ENCODE data around the gene ITPRID1. TPM values are rescaled to one million over a fixed set of nuclear protein-coding genes. Genes with fewer than 3 reads are reported as not detected.

Gene ITPRID1
- total RNA-seq, 2 donors from 2014 or later = 5.6 to 21.8 TPM

DNA sequence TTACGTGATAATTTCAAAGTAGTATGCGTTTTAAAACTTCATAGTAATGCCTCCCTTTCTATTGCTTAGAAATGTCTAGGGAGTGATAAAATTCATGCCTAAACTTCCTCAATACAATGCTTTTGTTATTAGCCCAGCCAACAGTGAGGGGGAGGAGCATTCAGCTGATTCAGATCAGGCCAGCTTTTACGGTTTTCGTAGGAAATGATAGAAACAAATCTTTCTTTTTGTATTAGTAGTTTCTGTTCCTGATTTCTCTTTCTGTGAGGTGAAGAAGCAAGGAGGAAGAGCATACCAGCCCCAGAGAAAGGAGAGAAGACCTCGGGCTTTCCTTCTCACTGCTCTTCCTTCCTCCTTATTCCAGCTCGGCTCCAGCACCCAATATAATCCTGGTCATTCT, 35.2 kb upstream of the ITPRID1 start:
- Histone ChIP-seq H3K9ac (ENCODE audit: extremely low read depth, low read length, poor library complexity, severe bottlenecking) (no peak overlapping the region), H3K36me3 (ENCODE audit: control insufficient read depth, insufficient read depth, low read length) (no peaks in the 10 kb centered on the region), H3K27me3 (ENCODE audit: control insufficient read depth, insufficient read depth, low read length, poor library complexity, severe bottlenecking) (no peaks in the 10 kb centered on the region), H3K4me1 (ENCODE audit: control insufficient read depth, insufficient read depth, low read length) (peaks cover 6% of the 10 kb centered on the region), H3K4me3 (ENCODE audit: low read length) (no peak overlapping the region), H3K27ac (ENCODE audit: low read depth, low read length) (no peak overlapping the region), H3K9me3 (ENCODE audit: control insufficient read depth, low read length) (no peaks in the 10 kb centered on the region)
- no peaks in the 10 kb centered on the region for H3K27me3 Mint-ChIP-seq (ENCODE audit: insufficient read depth)
- H3K27ac Mint-ChIP-seq = peak overlapping the region; percentile 11
- H3K4me1 Mint-ChIP-seq = peaks cover 42% of the 10 kb centered on the region
- TF ChIP-seq, protein P1, sequence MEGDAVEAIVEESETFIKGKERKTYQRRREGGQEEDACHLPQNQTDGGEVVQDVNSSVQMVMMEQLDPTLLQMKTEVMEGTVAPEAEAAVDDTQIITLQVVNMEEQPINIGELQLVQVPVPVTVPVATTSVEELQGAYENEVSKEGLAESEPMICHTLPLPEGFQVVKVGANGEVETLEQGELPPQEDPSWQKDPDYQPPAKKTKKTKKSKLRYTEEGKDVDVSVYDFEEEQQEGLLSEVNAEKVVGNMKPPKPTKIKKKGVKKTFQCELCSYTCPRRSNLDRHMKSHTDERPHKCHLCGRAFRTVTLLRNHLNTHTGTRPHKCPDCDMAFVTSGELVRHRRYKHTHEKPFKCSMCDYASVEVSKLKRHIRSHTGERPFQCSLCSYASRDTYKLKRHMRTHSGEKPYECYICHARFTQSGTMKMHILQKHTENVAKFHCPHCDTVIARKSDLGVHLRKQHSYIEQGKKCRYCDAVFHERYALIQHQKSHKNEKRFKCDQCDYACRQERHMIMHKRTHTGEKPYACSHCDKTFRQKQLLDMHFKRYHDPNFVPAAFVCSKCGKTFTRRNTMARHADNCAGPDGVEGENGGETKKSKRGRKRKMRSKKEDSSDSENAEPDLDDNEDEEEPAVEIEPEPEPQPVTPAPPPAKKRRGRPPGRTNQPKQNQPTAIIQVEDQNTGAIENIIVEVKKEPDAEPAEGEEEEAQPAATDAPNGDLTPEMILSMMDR (conservative IDR thresholded peaks at IDR 0.05) = no peak
- H3K9me3 Mint-ChIP-seq = peaks cover 2% of the 10 kb centered on the region
- no peak overlapping the region for H3K4me3 Mint-ChIP-seq
- WGBS, 2 experiments (ENCODE audit: insufficient coverage in 1 of 2, insufficient read length in 1 of 2) = 87 to 88% methylated on average over 4 to 6 of the region's 6 CpGs
- peaks cover 28% of the 10 kb centered on the region for H3K36me3 Mint-ChIP-seq (ENCODE audit: low read depth)
- no peak for DNase-seq

DNA sequence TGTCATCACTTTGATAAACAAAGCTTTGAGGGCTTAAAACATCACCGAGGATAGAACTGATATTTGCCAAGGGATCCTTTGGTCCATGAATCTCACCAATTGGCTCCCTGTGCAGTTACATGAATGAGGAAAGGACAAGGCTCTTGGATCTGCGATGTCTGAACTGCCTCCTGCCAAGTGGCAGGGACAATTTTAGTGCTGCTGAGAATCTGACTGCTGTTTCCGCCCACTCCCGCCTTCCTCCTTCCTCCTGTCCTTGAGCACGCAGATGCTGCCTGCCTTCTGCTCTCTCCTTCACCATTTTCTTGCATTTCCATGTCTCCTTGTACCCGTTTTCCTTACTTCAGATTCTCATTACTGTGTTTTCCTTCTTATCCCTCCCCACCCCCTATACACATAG, 26.8 kb upstream of the ITPRID1 start:
- WGBS, 2 experiments (ENCODE audit: insufficient coverage in 1 of 2, insufficient read length in 1 of 2) = 76 to 83% methylated on average over 6 of the region's 6 CpGs
- Histone ChIP-seq H3K36me3 (ENCODE audit: control insufficient read depth, insufficient read depth, low read length) (no peaks in the 10 kb centered on the region), H3K4me3 (ENCODE audit: low read length) (no peak overlapping the region), H3K4me1 (ENCODE audit: control insufficient read depth, insufficient read depth, low read length) (peaks cover 3% of the 10 kb centered on the region), H3K9ac (ENCODE audit: extremely low read depth, low read length, poor library complexity, severe bottlenecking) (no peak overlapping the region), H3K27ac (ENCODE audit: low read depth, low read length) (no peak overlapping the region), H3K27me3 (ENCODE audit: control insufficient read depth, insufficient read depth, low read length, poor library complexity, severe bottlenecking) (peaks cover 14% of the 10 kb centered on the region), H3K9me3 (ENCODE audit: control insufficient read depth, low read length) (no peaks in the 10 kb centered on the region)
- Mint-ChIP-seq H3K9me3 (peaks cover 9% of the 10 kb centered on the region), H3K36me3 (ENCODE audit: low read depth) (peaks cover 14% of the 10 kb centered on the region), H3K4me1 (peaks cover 16% of the 10 kb centered on the region), H3K27ac (no peak overlapping the region), H3K4me3 (no peak overlapping the region), H3K27me3 (ENCODE audit: insufficient read depth) (peaks cover 13% of the 10 kb centered on the region)
- DNase-seq = no peak
- TF ChIP-seq, protein P1 (conservative IDR thresholded peaks at IDR 0.05) = no peak

DNA sequence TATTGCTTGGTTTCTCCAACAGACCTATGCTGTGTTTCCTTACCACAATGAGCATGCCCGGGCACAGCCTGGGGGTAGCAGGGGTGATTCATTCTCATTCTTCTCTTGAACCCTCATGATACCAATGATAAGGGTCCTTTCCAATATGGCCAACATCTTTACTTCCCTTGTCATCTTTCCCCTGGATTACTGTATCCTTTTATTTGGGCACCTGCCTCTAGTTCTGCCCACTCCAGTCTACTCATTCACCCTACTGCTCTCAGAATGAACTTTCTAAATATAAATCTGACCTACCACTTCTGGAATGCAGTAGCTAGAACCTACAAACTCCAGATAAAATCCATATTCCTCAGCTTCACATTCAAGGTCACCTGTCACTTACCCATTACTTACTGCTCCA, 26.4 kb upstream of the ITPRID1 start:
- TF ChIP-seq, protein P1 (conservative IDR thresholded peaks at IDR 0.05) = no peak
- peaks cover 14% of the 10 kb centered on the region for H3K27me3 ChIP-seq (ENCODE audit: control insufficient read depth, insufficient read depth, low read length, poor library complexity, severe bottlenecking)
- H3K9me3 Mint-ChIP-seq = peaks cover 9% of the 10 kb centered on the region
- H3K4me3 Mint-ChIP-seq = no peak overlapping the region
- no peak overlapping the region for H3K9ac ChIP-seq (ENCODE audit: extremely low read depth, low read length, poor library complexity, severe bottlenecking)
- peaks cover 13% of the 10 kb centered on the region for H3K27me3 Mint-ChIP-seq (ENCODE audit: insufficient read depth)
- H3K9me3 ChIP-seq (ENCODE audit: control insufficient read depth, low read length) = no peaks in the 10 kb centered on the region
- no peaks in the 10 kb centered on the region for H3K36me3 ChIP-seq (ENCODE audit: control insufficient read depth, insufficient read depth, low read length)
- no peak overlapping the region for H3K27ac Mint-ChIP-seq
- 97% methylated on average over 1 of the region's 1 CpG; no CpG with 5 or more reads in 1 of the 2 experiments for WGBS, 2 experiments (ENCODE audit: insufficient coverage in 1 of 2, insufficient read length in 1 of 2)
- peaks cover 12% of the 10 kb centered on the region for H3K4me1 Mint-ChIP-seq
- H3K4me1 ChIP-seq (ENCODE audit: control insufficient read depth, insufficient read depth, low read length) = peaks cover 3% of the 10 kb centered on the region
- no peak overlapping the region for H3K27ac ChIP-seq (ENCODE audit: low read depth, low read length)
- H3K36me3 Mint-ChIP-seq (ENCODE audit: low read depth) = peaks cover 12% of the 10 kb centered on the region
- DNase-seq = no peak
- H3K4me3 ChIP-seq (ENCODE audit: low read length) = no peak overlapping the region

Data from endodermal cell (in vitro differentiated cells).